ENCODE results near the gene ARHGEF4. TPM values are rescaled to one million over a fixed set of nuclear protein-coding genes. Genes with fewer than 3 reads are reported as not detected.
"Not testable (repeated sequence)": the region's sequence is repeated elsewhere in the genome, so short reads cannot be mapped to it uniquely, and the experiment has no call there.

ARHGEF4 gene
- total RNA-seq, 1 donor from 2014 or later = 2.2 TPM

- DNase-seq (ENCODE audit: low read depth in 2 of 2) = peak in 1 of 2 donors; percentile 61
These were observed 241.3 kb downstream of the ARHGEF4 start for GRCh38 chr2:131077966-131078365.

- DNase-seq (ENCODE audit: low read depth in 2 of 2) = not testable (repeated sequence)
These were observed 243.2 kb downstream of the ARHGEF4 start for GRCh38 chr2:131079931-131080330.

GRCh38 chr2:131081190-131081589 lies 244.5 kb downstream of the ARHGEF4 start:
- no peak for DNase-seq (ENCODE audit: low read depth in 2 of 2)

GRCh38 chr2:131085646-131086045 lies 248.9 kb downstream of the ARHGEF4 start:
- DNase-seq (ENCODE audit: low read depth in 2 of 2) = peak in 1 of 2 donors; percentile 46

GRCh38 chr2:131092458-131093005 lies 255.8 kb downstream of the ARHGEF4 start:
- DNase-seq (ENCODE audit: low read depth in 2 of 2) = no peak

- DNase-seq (ENCODE audit: low read depth in 2 of 2) = peak; percentile 94 to 96
These were observed 256.4 kb downstream of the ARHGEF4 start, which contains the start of gene FAM168B for GRCh38 chr2:131093006-131093695. FAM168B (minus strand) TSS chr2:131093460; CDS start chr2:131082646, 10,814 bp downstream.

- no peak for DNase-seq (ENCODE audit: low read depth in 2 of 2)
These were observed 257.2 kb downstream of the ARHGEF4 start for GRCh38 chr2:131093696-131094462.

- peak; percentile 29 to 62 for DNase-seq (ENCODE audit: low read depth in 2 of 2)
These were observed 258.0 kb downstream of the ARHGEF4 start for GRCh38 chr2:131094463-131095281.

Other genes with a start within 250 kb of the ARHGEF4 start
- gene CFC1, start 237.3 kb upstream of the ARHGEF4 start, total RNA-seq = not detected in 2 replicates
- gene POTEJ, start 225.5 kb upstream of the ARHGEF4 start, total RNA-seq = 0.22 and 0.60 TPM in 2 replicates
- not detected in 2 replicates for gene GPR148, start 107.8 kb upstream of the ARHGEF4 start, total RNA-seq
- gene AMER3, start 81.4 kb upstream of the ARHGEF4 start, total RNA-seq = not detected in 2 replicates

Measured in lung microvascular endothelial cell (primary cell).